ENCODE data around the gene COL4A2.

DNA sequence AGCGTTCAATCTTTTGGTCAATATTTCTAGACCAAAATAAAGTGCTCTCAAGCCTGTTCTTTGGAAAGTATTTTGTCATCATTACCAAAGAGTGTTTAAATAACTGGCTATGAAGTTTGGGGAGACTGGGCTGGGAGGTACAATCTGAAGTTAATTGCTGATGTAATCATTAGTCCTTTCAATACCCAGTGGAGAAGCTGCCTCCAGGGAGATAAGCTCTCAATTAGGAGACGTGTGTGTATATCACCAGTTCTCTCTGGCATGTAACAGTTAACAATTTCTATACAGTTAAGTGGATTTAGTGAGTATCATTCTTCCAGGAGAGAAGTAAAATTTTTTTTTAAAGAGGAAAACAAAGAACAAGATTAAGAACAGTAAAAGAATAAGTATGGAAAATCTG, 1.5 kb upstream of the COL4A2 start:
- TF ChIP-seq, protein P1, sequence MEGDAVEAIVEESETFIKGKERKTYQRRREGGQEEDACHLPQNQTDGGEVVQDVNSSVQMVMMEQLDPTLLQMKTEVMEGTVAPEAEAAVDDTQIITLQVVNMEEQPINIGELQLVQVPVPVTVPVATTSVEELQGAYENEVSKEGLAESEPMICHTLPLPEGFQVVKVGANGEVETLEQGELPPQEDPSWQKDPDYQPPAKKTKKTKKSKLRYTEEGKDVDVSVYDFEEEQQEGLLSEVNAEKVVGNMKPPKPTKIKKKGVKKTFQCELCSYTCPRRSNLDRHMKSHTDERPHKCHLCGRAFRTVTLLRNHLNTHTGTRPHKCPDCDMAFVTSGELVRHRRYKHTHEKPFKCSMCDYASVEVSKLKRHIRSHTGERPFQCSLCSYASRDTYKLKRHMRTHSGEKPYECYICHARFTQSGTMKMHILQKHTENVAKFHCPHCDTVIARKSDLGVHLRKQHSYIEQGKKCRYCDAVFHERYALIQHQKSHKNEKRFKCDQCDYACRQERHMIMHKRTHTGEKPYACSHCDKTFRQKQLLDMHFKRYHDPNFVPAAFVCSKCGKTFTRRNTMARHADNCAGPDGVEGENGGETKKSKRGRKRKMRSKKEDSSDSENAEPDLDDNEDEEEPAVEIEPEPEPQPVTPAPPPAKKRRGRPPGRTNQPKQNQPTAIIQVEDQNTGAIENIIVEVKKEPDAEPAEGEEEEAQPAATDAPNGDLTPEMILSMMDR (IDR thresholded peaks at IDR 0.05 in 2 of 3, conservative IDR thresholded peaks at IDR 0.05 in 1 of 3; ENCODE audit: borderline replicate concordance in 1 of 3, insufficient read depth in 1 of 3, low read depth in 2 of 3, low read length in 2 of 3): no peak
- TF ChIP-seq EZH2 (IDR thresholded peaks at IDR 0.05): no peak
- TF ChIP-seq EZH2phosphoT487 (IDR thresholded peaks at IDR 0.05; ENCODE audit: borderline replicate concordance): no peak
- TF ChIP-seq POLR2A (IDR thresholded peaks at IDR 0.05; ENCODE audit: borderline replicate concordance, extremely low read depth, insufficient read depth, insufficient read length): no peak
- TF ChIP-seq POLR2AphosphoS5 (IDR thresholded peaks at IDR 0.05; ENCODE audit: low read depth, low read length): no peak
- TF ChIP-seq, protein P2, sequence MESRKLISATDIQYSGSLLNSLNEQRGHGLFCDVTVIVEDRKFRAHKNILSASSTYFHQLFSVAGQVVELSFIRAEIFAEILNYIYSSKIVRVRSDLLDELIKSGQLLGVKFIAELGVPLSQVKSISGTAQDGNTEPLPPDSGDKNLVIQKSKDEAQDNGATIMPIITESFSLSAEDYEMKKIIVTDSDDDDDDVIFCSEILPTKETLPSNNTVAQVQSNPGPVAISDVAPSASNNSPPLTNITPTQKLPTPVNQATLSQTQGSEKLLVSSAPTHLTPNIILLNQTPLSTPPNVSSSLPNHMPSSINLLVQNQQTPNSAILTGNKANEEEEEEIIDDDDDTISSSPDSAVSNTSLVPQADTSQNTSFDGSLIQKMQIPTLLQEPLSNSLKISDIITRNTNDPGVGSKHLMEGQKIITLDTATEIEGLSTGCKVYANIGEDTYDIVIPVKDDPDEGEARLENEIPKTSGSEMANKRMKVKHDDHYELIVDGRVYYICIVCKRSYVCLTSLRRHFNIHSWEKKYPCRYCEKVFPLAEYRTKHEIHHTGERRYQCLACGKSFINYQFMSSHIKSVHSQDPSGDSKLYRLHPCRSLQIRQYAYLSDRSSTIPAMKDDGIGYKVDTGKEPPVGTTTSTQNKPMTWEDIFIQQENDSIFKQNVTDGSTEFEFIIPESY (IDR thresholded peaks at IDR 0.05; ENCODE audit: extremely low read depth, insufficient replicate concordance, low read length): no peak
- TF ChIP-seq CBX3 (IDR thresholded peaks at IDR 0.05; ENCODE audit: low read depth): no peak
- no peak for TF ChIP-seq SP1 (IDR thresholded peaks at IDR 0.05; ENCODE audit: low read depth)
- TF ChIP-seq, protein P3, sequence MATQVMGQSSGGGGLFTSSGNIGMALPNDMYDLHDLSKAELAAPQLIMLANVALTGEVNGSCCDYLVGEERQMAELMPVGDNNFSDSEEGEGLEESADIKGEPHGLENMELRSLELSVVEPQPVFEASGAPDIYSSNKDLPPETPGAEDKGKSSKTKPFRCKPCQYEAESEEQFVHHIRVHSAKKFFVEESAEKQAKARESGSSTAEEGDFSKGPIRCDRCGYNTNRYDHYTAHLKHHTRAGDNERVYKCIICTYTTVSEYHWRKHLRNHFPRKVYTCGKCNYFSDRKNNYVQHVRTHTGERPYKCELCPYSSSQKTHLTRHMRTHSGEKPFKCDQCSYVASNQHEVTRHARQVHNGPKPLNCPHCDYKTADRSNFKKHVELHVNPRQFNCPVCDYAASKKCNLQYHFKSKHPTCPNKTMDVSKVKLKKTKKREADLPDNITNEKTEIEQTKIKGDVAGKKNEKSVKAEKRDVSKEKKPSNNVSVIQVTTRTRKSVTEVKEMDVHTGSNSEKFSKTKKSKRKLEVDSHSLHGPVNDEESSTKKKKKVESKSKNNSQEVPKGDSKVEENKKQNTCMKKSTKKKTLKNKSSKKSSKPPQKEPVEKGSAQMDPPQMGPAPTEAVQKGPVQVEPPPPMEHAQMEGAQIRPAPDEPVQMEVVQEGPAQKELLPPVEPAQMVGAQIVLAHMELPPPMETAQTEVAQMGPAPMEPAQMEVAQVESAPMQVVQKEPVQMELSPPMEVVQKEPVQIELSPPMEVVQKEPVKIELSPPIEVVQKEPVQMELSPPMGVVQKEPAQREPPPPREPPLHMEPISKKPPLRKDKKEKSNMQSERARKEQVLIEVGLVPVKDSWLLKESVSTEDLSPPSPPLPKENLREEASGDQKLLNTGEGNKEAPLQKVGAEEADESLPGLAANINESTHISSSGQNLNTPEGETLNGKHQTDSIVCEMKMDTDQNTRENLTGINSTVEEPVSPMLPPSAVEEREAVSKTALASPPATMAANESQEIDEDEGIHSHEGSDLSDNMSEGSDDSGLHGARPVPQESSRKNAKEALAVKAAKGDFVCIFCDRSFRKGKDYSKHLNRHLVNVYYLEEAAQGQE (IDR thresholded peaks at IDR 0.05; ENCODE audit: low read depth): no peak
- TF ChIP-seq RAD21 (IDR thresholded peaks at IDR 0.05; ENCODE audit: low read depth): no peak
- TF ChIP-seq ZNF274 (IDR thresholded peaks at IDR 0.05; ENCODE audit: low read depth, low read length): no peak
- TF ChIP-seq EGR1 (IDR thresholded peaks at IDR 0.05; ENCODE audit: low read depth): no peak
- TF ChIP-seq, protein P4, sequence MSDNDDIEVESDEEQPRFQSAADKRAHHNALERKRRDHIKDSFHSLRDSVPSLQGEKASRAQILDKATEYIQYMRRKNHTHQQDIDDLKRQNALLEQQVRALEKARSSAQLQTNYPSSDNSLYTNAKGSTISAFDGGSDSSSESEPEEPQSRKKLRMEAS (IDR thresholded peaks at IDR 0.05): no peak
